Measurements from ENCODE around the gene TIMM22.
"Not testable (repeated sequence)": the region's sequence is repeated elsewhere in the genome, so short reads cannot be mapped to it uniquely, and the experiment has no call there.

TIMM22 gene

GRCh38 chr17:1040216-1040600, 43.3 kb downstream of the TIMM22 start:
- no peak for DNase-seq

- no peak for DNase-seq
Measured at GRCh38 chr17:1041746-1042145, 44.8 kb downstream of the TIMM22 start.

GRCh38 chr17:1042486-1042885, 45.6 kb downstream of the TIMM22 start:
- no peak for DNase-seq

GRCh38 chr17:1043601-1044251, 46.8 kb downstream of the TIMM22 start:
- no peak for DNase-seq

- not testable (repeated sequence) for DNase-seq
Measured at GRCh38 chr17:1044387-1045009, 47.6 kb downstream of the TIMM22 start.

GRCh38 chr17:1045456-1045855, 48.5 kb downstream of the TIMM22 start:
- no peak for DNase-seq

GRCh38 chr17:1047177-1047878, 50.4 kb downstream of the TIMM22 start:
- no peak for DNase-seq

- no peak for DNase-seq
Measured at GRCh38 chr17:1047879-1048470, 51.0 kb downstream of the TIMM22 start.

DNA sequence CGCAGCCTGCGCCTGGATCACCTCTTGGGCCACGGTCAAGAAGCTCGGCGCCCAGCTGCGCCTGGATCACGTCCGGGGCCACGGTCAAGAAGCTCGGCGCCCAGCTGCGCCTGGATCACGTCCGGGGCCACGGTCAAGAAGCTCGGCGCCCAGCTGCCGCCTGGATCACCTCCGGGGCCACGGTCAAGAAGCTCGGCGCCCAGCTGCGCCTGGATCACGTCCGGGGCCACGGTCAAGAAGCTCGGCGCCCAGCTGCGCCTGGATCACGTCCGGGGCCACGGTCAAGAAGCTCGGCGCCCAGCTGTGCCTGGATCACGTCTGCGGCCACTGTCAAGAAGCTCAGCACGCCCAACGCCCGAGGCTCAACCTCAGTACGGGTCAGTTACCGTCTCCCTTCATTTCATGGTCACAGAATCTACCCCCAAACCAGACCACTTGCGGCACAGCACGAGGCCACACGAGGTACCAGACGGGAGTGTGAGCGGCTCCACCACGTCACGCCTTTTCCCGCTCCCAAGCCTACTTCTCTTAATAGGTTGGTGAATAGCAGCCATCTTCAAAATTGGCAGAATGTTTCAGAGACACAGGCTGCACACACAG, 51.7 kb downstream of the TIMM22 start:
- DNase-seq, result not testable (repeated sequence)

DNA sequence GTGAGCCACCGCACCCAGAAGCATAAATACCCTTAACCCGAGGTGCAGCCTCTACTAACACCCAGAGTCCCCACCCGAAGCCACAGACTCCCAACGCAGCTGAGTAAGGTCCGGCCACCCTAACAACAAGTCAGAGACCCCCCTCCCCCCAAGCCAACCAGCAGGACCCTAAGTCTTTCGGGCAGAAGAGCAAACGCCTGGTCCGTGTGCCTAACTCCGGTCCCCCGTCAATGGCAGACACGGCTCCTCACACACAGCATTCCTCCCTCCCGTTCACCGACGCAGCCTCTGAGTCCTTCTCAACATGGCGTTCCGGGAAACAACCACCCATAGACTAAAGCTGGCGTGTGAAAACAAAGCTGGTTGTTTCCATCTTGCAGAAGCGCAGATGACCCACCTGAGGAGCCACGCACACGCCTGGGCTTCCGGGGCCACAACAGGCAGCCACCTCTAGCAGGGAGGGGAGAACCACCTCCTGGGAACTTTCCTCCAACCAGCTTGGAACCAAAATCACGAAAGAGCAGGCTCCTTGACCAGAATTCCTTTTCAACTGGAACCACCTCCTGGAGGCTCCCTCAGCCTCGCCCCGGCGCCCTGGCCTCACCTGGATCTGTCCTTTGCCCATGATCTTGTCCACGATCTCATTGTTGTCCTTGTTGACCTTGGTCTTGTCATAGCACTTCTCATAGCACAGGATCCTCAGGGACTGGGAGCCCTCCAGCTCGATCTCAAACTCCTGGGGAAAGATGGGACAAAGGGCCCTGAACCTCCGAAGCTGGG, 52.7 kb downstream of the TIMM22 start:
- no peak for DNase-seq

GRCh38 chr17:1050246-1050995, 53.5 kb downstream of the TIMM22 start:
- DNase-seq, result no peak

GRCh38 chr17:1050996-1051925, 54.3 kb downstream of the TIMM22 start:
- DNase-seq, result no peak

Measured in GOT3 (cell line).